ENCODE data around the gene CLNK.

The CLNK gene

GRCh38 chr4:10612476-10612875 is 72.1 kb downstream of the CLNK start:
- DNase-seq (no peak), ATAC-seq (no peak)

GRCh38 chr4:10611673-10612072 is 72.9 kb downstream of the CLNK start:
- no peak for ATAC-seq
- no peak for DNase-seq

GRCh38 chr4:10608501-10609219 is 75.9 kb downstream of the CLNK start:
- no peak for ATAC-seq
- no peak for DNase-seq

- DNase-seq (no peak), ATAC-seq (no peak)
These were observed 77.4 kb downstream of the CLNK start for GRCh38 chr4:10607206-10607605.

GRCh38 chr4:10606483-10607155 is 77.9 kb downstream of the CLNK start:
- DNase-seq (no peak), ATAC-seq (no peak)

GRCh38 chr4:10605746-10606482 is 78.7 kb downstream of the CLNK start:
- ATAC-seq (no peak), DNase-seq (no peak)

- ATAC-seq (no peak), DNase-seq (no peak)
These were observed 79.5 kb downstream of the CLNK start for GRCh38 chr4:10605031-10605430.

- no peak for ATAC-seq
- no peak for DNase-seq
These were observed 85.0 kb downstream of the CLNK start for GRCh38 chr4:10599574-10599973.

- ATAC-seq (no peak), DNase-seq (no peak)
These were observed 85.7 kb downstream of the CLNK start for GRCh38 chr4:10598829-10599228.

- no peak for DNase-seq
- no peak for ATAC-seq
These were observed 87.8 kb downstream of the CLNK start for GRCh38 chr4:10596586-10597290.

- DNase-seq (no peak), ATAC-seq (no peak)
These were observed 91.4 kb downstream of the CLNK start for GRCh38 chr4:10593130-10593529.

- DNase-seq (no peak), ATAC-seq (no peak)
These were observed 93.7 kb downstream of the CLNK start for GRCh38 chr4:10590896-10591295.

GRCh38 chr4:10589799-10590198 is 94.8 kb downstream of the CLNK start:
- no peak for ATAC-seq

GRCh38 chr4:10589321-10589720 is 95.2 kb downstream of the CLNK start:
- DNase-seq (no peak), ATAC-seq (no peak)

More at GRCh38 chr4:10589799-10590198, 94.8 kb downstream of the CLNK start:
- no peak for DNase-seq

GRCh38 chr4:10587697-10588096 is 96.9 kb downstream of the CLNK start:
- peak; percentile 62 for ATAC-seq

GRCh38 chr4:10587296-10587695 is 97.3 kb downstream of the CLNK start:
- no peak for DNase-seq
- ATAC-seq, result no peak

More at GRCh38 chr4:10587697-10588096, 96.9 kb downstream of the CLNK start:
- DNase-seq, result peak; percentile 33

- ATAC-seq, result no peak
- no peak for DNase-seq
These were observed 100.5 kb downstream of the CLNK start for GRCh38 chr4:10584042-10584441.

GRCh38 chr4:10582951-10583350 is 101.6 kb downstream of the CLNK start:
- DNase-seq, result no peak
- ATAC-seq, result no peak

GRCh38 chr4:10582059-10582686 is 102.4 kb downstream of the CLNK start:
- DNase-seq, result peak; percentile 14
- no peak for ATAC-seq

- DNase-seq (no peak), ATAC-seq (no peak)
These were observed 103.5 kb downstream of the CLNK start for GRCh38 chr4:10581022-10581421.

GRCh38 chr4:10579648-10580047 is 104.9 kb downstream of the CLNK start:
- ATAC-seq (no peak), DNase-seq (no peak)

All from stimulated activated naive CD8-positive, alpha-beta T cell treated with anti-CD3 and anti-CD28 coated beads, Interleukin-15, Interleukin-2, amounts not matched to agents 100 U/mL and 50 U/mL, for 24 hours (primary cell).